ENCODE measurements around the gene MAP3K3.

Gene MAP3K3

GRCh38 chr17:63621229-63621683 lies 961 bp upstream of the MAP3K3 start:
- FAIRE-seq (no peak), DNase-seq (ENCODE audit: insufficient read length, low spot score) (no peak)

- FAIRE-seq (no peak), DNase-seq (ENCODE audit: insufficient read length, low spot score) (peak; percentile 67)
These were observed 565 bp downstream of the MAP3K3 start for GRCh38 chr17:63622574-63623390.

GRCh38 chr17:63623786-63624530 lies 1.7 kb downstream of the MAP3K3 start:
- FAIRE-seq (no peak), DNase-seq (ENCODE audit: insufficient read length, low spot score) (no peak)

GRCh38 chr17:63624531-63624880 lies 2.3 kb downstream of the MAP3K3 start:
- DNase-seq (ENCODE audit: insufficient read length, low spot score): no peak
- FAIRE-seq: no peak

- no peak for DNase-seq (ENCODE audit: insufficient read length, low spot score)
These were observed 4.4 kb downstream of the MAP3K3 start for GRCh38 chr17:63626551-63627180.

GRCh38 chr17:63629627-63630026 lies 7.4 kb downstream of the MAP3K3 start:
- peak; percentile 16 for FAIRE-seq
- no peak for DNase-seq (ENCODE audit: insufficient read length, low spot score)

More at GRCh38 chr17:63626551-63627180, 4.4 kb downstream of the MAP3K3 start:
- no peak for FAIRE-seq

- no peak for DNase-seq (ENCODE audit: insufficient read length, low spot score)
- FAIRE-seq: no peak
These were observed 8.8 kb downstream of the MAP3K3 start for GRCh38 chr17:63631062-63631461.

- no peak for DNase-seq (ENCODE audit: insufficient read length, low spot score)
- FAIRE-seq: no peak
These were observed 9.4 kb downstream of the MAP3K3 start for GRCh38 chr17:63631626-63632025.

- no peak for DNase-seq (ENCODE audit: insufficient read length, low spot score)
- no peak for FAIRE-seq
These were observed 11.5 kb downstream of the MAP3K3 start for GRCh38 chr17:63633742-63634141.

GRCh38 chr17:63634163-63634562 lies 11.9 kb downstream of the MAP3K3 start:
- no peak for DNase-seq (ENCODE audit: insufficient read length, low spot score)
- FAIRE-seq: no peak

- DNase-seq (ENCODE audit: insufficient read length, low spot score): no peak
- FAIRE-seq: no peak
These were observed 12.6 kb downstream of the MAP3K3 start for GRCh38 chr17:63634816-63635215.

GRCh38 chr17:63635290-63635689 lies 13.1 kb downstream of the MAP3K3 start:
- no peak for DNase-seq (ENCODE audit: insufficient read length, low spot score)
- FAIRE-seq: no peak

GRCh38 chr17:63635787-63636186 lies 13.6 kb downstream of the MAP3K3 start:
- no peak for DNase-seq (ENCODE audit: insufficient read length, low spot score)
- FAIRE-seq: no peak

- no peak for DNase-seq (ENCODE audit: insufficient read length, low spot score)
- FAIRE-seq: no peak
These were observed 16.9 kb downstream of the MAP3K3 start for GRCh38 chr17:63639125-63639524.

- FAIRE-seq (no peak), DNase-seq (ENCODE audit: insufficient read length, low spot score) (no peak)
These were observed 17.8 kb downstream of the MAP3K3 start for GRCh38 chr17:63640038-63640437.

GRCh38 chr17:63641692-63642448 lies 19.7 kb downstream of the MAP3K3 start:
- FAIRE-seq: no peak
- DNase-seq (ENCODE audit: insufficient read length, low spot score): no peak

- DNase-seq (ENCODE audit: insufficient read length, low spot score) (no peak), FAIRE-seq (no peak)
These were observed 22.6 kb downstream of the MAP3K3 start for GRCh38 chr17:63644846-63645245.

GRCh38 chr17:63645775-63646487 lies 23.7 kb downstream of the MAP3K3 start:
- no peak for DNase-seq (ENCODE audit: insufficient read length, low spot score)
- FAIRE-seq: peak; percentile 54

- FAIRE-seq: no peak
- DNase-seq (ENCODE audit: insufficient read length, low spot score): no peak
These were observed 24.2 kb downstream of the MAP3K3 start for GRCh38 chr17:63646488-63646806.

- FAIRE-seq: no peak
- no peak for DNase-seq (ENCODE audit: insufficient read length, low spot score)
These were observed 25.0 kb downstream of the MAP3K3 start for GRCh38 chr17:63647065-63647725.
